Activated naive CD8-positive, alpha-beta T cell treated with anti-CD3 and anti-CD28 coated beads, Interleukin-2, amount 50 U/mL, for 24 hours (primary cell): ENCODE results near the gene GID4.

Source experiments
- ATAC-seq: fragments of 150-1000 bp; cut with Tn5 transposase; one replicate; pipeline ENCODE4 v1.10.0; 2021
- DNase-seq: peaks from one replicate; pipeline ENCODE4 v3.0.0; 2021
- H3K27ac Mint-ChIP-seq: one replicate; pipeline ENCODE4 v1.8.0; 2021; ENCODE audit warnings: mild to moderate bottlenecking, mixed read lengths
- H3K27me3 Mint-ChIP-seq: one replicate; pipeline ENCODE4 v1.8.0; 2021; ENCODE audit warnings: mixed read lengths
- H3K36me3 Mint-ChIP-seq: one replicate; pipeline ENCODE4 v1.8.0; 2021; ENCODE audit warnings: low read depth, mixed read lengths
- H3K4me1 Mint-ChIP-seq: one replicate; pipeline ENCODE4 v1.8.0; 2021; ENCODE audit warnings: mixed read lengths
- H3K4me3 Mint-ChIP-seq: one replicate; pipeline ENCODE4 v1.8.0; 2021; ENCODE audit warnings: mild to moderate bottlenecking, moderate library complexity, mixed read lengths
- H3K9me3 Mint-ChIP-seq: one replicate; pipeline ENCODE4 v1.8.0; 2021; ENCODE audit warnings: mixed read lengths

GID4 gene

GRCh38 chr17:18108401-18109312, 69.4 kb downstream of the GID4 start, which contains the start of gene MYO15A:
Gene MYO15A, plus strand, starts transcription at chr17:18108756. Its CDS starts 10,045 bp downstream, at chr17:18118801.
- no peak within 1 kb of the TSS for H3K27ac Mint-ChIP-seq
- H3K27me3 Mint-ChIP-seq, result no peaks in the 10 kb centered on the region
- no peak within 1 kb of the TSS for H3K4me3 Mint-ChIP-seq
- H3K9me3 Mint-ChIP-seq, result no peaks in the 10 kb centered on the region
- ATAC-seq (no peak), DNase-seq (no peak)
- no peaks in the 10 kb centered on the region for H3K4me1 Mint-ChIP-seq
- peaks cover 3% of the 10 kb centered on the region for H3K36me3 Mint-ChIP-seq

GRCh38 chr17:18109935-18110485, 70.8 kb downstream of the GID4 start:
- Mint-ChIP-seq H3K27ac (no peak overlapping the region), H3K4me1 (no peaks in the 10 kb centered on the region), H3K36me3 (peaks cover 3% of the 10 kb centered on the region), H3K4me3 (no peak overlapping the region), H3K27me3 (no peaks in the 10 kb centered on the region), H3K9me3 (no peaks in the 10 kb centered on the region)
- ATAC-seq, result no peak
- DNase-seq, result no peak

- no peak for ATAC-seq
- Mint-ChIP-seq H3K4me1 (no peaks in the 10 kb centered on the region), H3K36me3 (peaks cover 3% of the 10 kb centered on the region), H3K9me3 (no peaks in the 10 kb centered on the region), H3K4me3 (no peak overlapping the region), H3K27ac (no peak overlapping the region), H3K27me3 (no peaks in the 10 kb centered on the region)
- DNase-seq, result no peak
These were observed 71.5 kb downstream of the GID4 start for GRCh38 chr17:18110636-18111145.

- Mint-ChIP-seq H3K4me1 (no peaks in the 10 kb centered on the region), H3K9me3 (no peaks in the 10 kb centered on the region), H3K36me3 (peaks cover 3% of the 10 kb centered on the region), H3K27ac (no peak overlapping the region), H3K27me3 (no peaks in the 10 kb centered on the region), H3K4me3 (no peak overlapping the region)
- no peak for DNase-seq
- ATAC-seq, result no peak
These were observed 72.2 kb downstream of the GID4 start for GRCh38 chr17:18111330-18111971.

- DNase-seq, result no peak
- ATAC-seq, result no peak
- Mint-ChIP-seq H3K27me3 (no peaks in the 10 kb centered on the region), H3K36me3 (no peaks in the 10 kb centered on the region), H3K27ac (no peak overlapping the region), H3K4me1 (no peaks in the 10 kb centered on the region), H3K4me3 (no peak overlapping the region), H3K9me3 (no peaks in the 10 kb centered on the region)
These were observed 76.3 kb downstream of the GID4 start for GRCh38 chr17:18115517-18115916.

GRCh38 chr17:18116078-18116477, 76.9 kb downstream of the GID4 start:
- ATAC-seq, result no peak
- Mint-ChIP-seq H3K9me3 (no peaks in the 10 kb centered on the region), H3K4me1 (no peaks in the 10 kb centered on the region), H3K27me3 (no peaks in the 10 kb centered on the region), H3K4me3 (no peak overlapping the region), H3K27ac (no peak overlapping the region), H3K36me3 (no peaks in the 10 kb centered on the region)
- DNase-seq, result no peak

GRCh38 chr17:18117533-18117932, 78.3 kb downstream of the GID4 start:
- H3K4me1 Mint-ChIP-seq, result no peaks in the 10 kb centered on the region
- DNase-seq (no peak), ATAC-seq (no peak)
- no peak overlapping the region for H3K4me3 Mint-ChIP-seq
- H3K9me3 Mint-ChIP-seq, result no peaks in the 10 kb centered on the region
- H3K36me3 Mint-ChIP-seq, result no peaks in the 10 kb centered on the region
- no peaks in the 10 kb centered on the region for H3K27me3 Mint-ChIP-seq
- H3K27ac Mint-ChIP-seq, result no peak overlapping the region
